DND-41 (cell line): Measurements from ENCODE around the gene MPND.

Source experiments
- ATAC-seq: fragments of 200-7000 bp; cut with Tn5 transposase; 3 replicates; pipeline ENCODE4 v1.9.1; 2021; ENCODE audit warnings: low read depth; ENCODE audit not compliant: insufficient read depth
- DNase-seq: peaks from one replicate; pipeline ENCODE4 v3.0.0-alpha.2; 2020
- H2AFZ ChIP-seq: 2 replicates; pipeline ENCODE4 v1.6.0; 2012; ENCODE audit warnings: low read depth, low read length
- H3K27ac ChIP-seq: 2 replicates; pipeline ENCODE4 v1.5.1; 2012; ENCODE audit warnings: low read length, inconsistent platforms
- H3K27me3 ChIP-seq: fragments of 200-600 bp; sonication (generic); 2 replicates; pipeline ENCODE4 v1.6.0; 2012; ENCODE audit warnings: low read length, mild to moderate bottlenecking, inconsistent platforms; ENCODE audit not compliant: insufficient read depth, poor library complexity
- H3K36me3 ChIP-seq: 2 replicates; pipeline ENCODE4 v1.5.1; 2012; ENCODE audit warnings: low read length, inconsistent platforms; ENCODE audit not compliant: insufficient read depth
- H3K4me1 ChIP-seq: 2 replicates; pipeline ENCODE4 v1.5.1; 2012; ENCODE audit warnings: mild to moderate bottlenecking, low read length; ENCODE audit not compliant: insufficient read depth
- H3K4me2 ChIP-seq: 2 replicates; pipeline ENCODE4 v1.6.0; 2012; ENCODE audit warnings: mild to moderate bottlenecking, moderate library complexity, low read length, inconsistent platforms; ENCODE audit not compliant: insufficient read depth
- H3K4me3 ChIP-seq, 2 experiments: fragments of 200-600 bp in 1 of 2; shearing (Covaris generic) in 1 of 2; 2 replicates each; pipeline ENCODE4 v1.5.1; 2012 to 2016; ENCODE audit warnings: inconsistent platforms in 2 of 2, low read length in 2 of 2, mild to moderate bottlenecking in 2 of 2, low read depth in 1 of 2, moderate library complexity in 1 of 2
- H3K79me2 ChIP-seq: 2 replicates; pipeline ENCODE4 v1.6.0; 2012; ENCODE audit warnings: low read length, inconsistent platforms; ENCODE audit not compliant: insufficient read depth
- H3K9ac ChIP-seq: 2 replicates; pipeline ENCODE4 v1.6.0; 2012; ENCODE audit warnings: low read depth, mild to moderate bottlenecking, inconsistent platforms, low read length, moderate library complexity
- H3K9me3 ChIP-seq: 2 replicates; pipeline ENCODE4 v1.5.1; 2012; ENCODE audit warnings: low read length, moderate library complexity, mild to moderate bottlenecking, inconsistent platforms; ENCODE audit not compliant: insufficient read depth, severe bottlenecking
- H4K20me1 ChIP-seq: 2 replicates; pipeline ENCODE4 v1.6.0; 2012; ENCODE audit warnings: low read length; ENCODE audit not compliant: insufficient read depth
- EZH2 ChIP-seq: IDR thresholded peaks from 3 replicates; pipeline ENCODE4 v1.6.1; 2012; ENCODE audit warnings: borderline replicate concordance, low read depth, mild to moderate bottlenecking, moderate library complexity, low read length, inconsistent platforms; ENCODE audit not compliant: severe bottlenecking
- TF ChIP-seq, protein P1 (sequence below): IDR thresholded peaks from 2 replicates; pipeline ENCODE4 v1.5.1; 2012; ENCODE audit warnings: borderline replicate concordance, low read length, moderate library complexity, mild to moderate bottlenecking; ENCODE audit not compliant: poor library complexity, severe bottlenecking; ENCODE audit errors: extremely low read depth

Gene MPND

GRCh38 chr19:4393947-4394590 is 50.7 kb downstream of the MPND start:
- H3K9ac ChIP-seq: no peak overlapping the region
- no peaks in the 10 kb centered on the region for H3K27me3 ChIP-seq
- no peak for ATAC-seq
- TF ChIP-seq EZH2: no peak
- TF ChIP-seq, protein P1, sequence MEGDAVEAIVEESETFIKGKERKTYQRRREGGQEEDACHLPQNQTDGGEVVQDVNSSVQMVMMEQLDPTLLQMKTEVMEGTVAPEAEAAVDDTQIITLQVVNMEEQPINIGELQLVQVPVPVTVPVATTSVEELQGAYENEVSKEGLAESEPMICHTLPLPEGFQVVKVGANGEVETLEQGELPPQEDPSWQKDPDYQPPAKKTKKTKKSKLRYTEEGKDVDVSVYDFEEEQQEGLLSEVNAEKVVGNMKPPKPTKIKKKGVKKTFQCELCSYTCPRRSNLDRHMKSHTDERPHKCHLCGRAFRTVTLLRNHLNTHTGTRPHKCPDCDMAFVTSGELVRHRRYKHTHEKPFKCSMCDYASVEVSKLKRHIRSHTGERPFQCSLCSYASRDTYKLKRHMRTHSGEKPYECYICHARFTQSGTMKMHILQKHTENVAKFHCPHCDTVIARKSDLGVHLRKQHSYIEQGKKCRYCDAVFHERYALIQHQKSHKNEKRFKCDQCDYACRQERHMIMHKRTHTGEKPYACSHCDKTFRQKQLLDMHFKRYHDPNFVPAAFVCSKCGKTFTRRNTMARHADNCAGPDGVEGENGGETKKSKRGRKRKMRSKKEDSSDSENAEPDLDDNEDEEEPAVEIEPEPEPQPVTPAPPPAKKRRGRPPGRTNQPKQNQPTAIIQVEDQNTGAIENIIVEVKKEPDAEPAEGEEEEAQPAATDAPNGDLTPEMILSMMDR: no peak
- peaks cover 98% of the 10 kb centered on the region for H3K79me2 ChIP-seq
- no peak for DNase-seq
- no peak overlapping the region for H3K4me3 ChIP-seq
- peaks cover 43% of the 10 kb centered on the region for H3K36me3 ChIP-seq
- H3K27ac ChIP-seq: no peak overlapping the region
- peaks cover 23% of the 10 kb centered on the region for H3K4me1 ChIP-seq
- H3K4me2 ChIP-seq: no peak overlapping the region
- no peaks in the 10 kb centered on the region for H3K9me3 ChIP-seq
- peaks cover 73% of the 10 kb centered on the region for H4K20me1 ChIP-seq
- no peak overlapping the region for H2AFZ ChIP-seq

DNA sequence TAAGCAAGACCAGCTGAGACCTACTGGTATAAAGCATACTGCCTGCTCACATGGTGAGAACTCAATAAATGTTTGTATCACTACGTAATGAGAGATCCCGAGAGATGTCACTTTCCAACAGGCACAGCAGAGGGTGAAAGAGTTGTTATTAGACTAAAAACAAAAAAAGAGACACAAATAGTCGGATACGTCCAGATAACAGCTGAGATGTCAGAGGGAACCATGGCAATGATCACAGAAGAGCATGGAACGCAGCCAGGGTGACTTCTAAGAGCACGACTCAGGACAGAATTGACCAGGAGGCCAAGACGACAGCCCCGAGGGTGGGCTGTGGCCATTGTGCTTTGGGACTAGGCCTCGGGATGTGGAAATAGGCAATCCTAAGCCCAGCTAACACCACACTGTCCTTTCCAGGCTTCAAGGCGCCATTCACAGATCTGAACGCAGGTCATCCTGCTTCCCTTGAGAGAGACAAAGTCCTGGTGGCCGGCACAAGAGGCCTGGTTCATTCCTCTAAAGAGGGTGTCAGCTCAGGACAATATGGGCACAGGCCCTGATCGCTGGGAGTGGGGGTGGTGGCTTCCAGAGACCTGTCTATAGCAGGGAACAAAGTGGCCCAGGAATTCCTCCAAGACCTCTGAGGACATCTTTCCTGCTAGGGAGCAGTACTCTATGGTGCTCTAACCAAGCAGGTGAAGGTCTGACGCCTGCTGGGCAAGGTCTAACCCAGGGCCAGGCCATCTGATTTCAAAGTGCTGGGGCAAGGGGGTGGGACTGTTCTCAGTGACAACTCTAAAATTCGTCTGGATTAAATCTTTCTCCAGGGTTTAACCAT is 53.8 kb downstream of the MPND start:
- Histone ChIP-seq H3K27me3 (no peaks in the 10 kb centered on the region), H4K20me1 (peaks cover 50% of the 10 kb centered on the region), H3K9me3 (no peaks in the 10 kb centered on the region), H3K4me2 (peak overlapping the region; percentile 35; the same call in 1 of the 2 replicates), H3K36me3 (peaks cover 27% of the 10 kb centered on the region), H3K27ac (no peak overlapping the region), H2AFZ (no peak overlapping the region), H3K79me2 (peaks cover 82% of the 10 kb centered on the region), H3K9ac (0 out of 2 replicates have a peak overlapping the region, but pooled peaks have one; percentile 4), H3K4me3 (no peak overlapping the region), H3K4me1 (peaks cover 44% of the 10 kb centered on the region)
- DNase-seq (no peak), ATAC-seq (no peak)
- TF ChIP-seq, protein P1: no peak
- TF ChIP-seq EZH2: no peak

- peaks cover 49% of the 10 kb centered on the region for H4K20me1 ChIP-seq
- no peak for DNase-seq
- peak overlapping the region; percentile 72 for H2AFZ ChIP-seq
- H3K27me3 ChIP-seq: no peaks in the 10 kb centered on the region
- no peak for TF ChIP-seq EZH2
- TF ChIP-seq, protein P1: no peak
- H3K9ac ChIP-seq: peak overlapping the region; percentile 92
- H3K79me2 ChIP-seq: peaks cover 80% of the 10 kb centered on the region
- peak; percentile 6 for ATAC-seq
- peaks cover 60% of the 10 kb centered on the region for H3K4me1 ChIP-seq
- peak overlapping the region; percentile 47 for H3K27ac ChIP-seq
- peak overlapping the region; percentile 47 to 64; a peak in 3 of 4 replicates for H3K4me3 ChIP-seq
- H3K4me2 ChIP-seq: peak overlapping the region; percentile 88
- H3K9me3 ChIP-seq: no peaks in the 10 kb centered on the region
- peaks cover 46% of the 10 kb centered on the region for H3K36me3 ChIP-seq
Observed at GRCh38 chr19:4399812-4400134, 56.4 kb downstream of the MPND start.
